Jurkat, Clone E6-1 (cell line): ENCODE data around the gene EFCAB14. TPM values are rescaled to one million over a fixed set of nuclear protein-coding genes. Genes with fewer than 3 reads are reported as not detected.
"Not testable (repeated sequence)": the region's sequence is repeated elsewhere in the genome, so short reads cannot be mapped to it uniquely, and the experiment has no call there.

ENCODE experiments used
- DNase-seq: peaks from one replicate; pipeline ENCODE4 v3.0.0-alpha.2; 2011; ENCODE audit warnings: low read depth, low spot score
- H3K4me3 ChIP-seq: 2 replicates; pipeline ENCODE4 v1.5.1; 2011; ENCODE audit warnings: mild to moderate bottlenecking, low read length, control low read depth, moderate library complexity
- polyA plus RNA-seq: library from polyadenylated mRNA; unstranded; fragments of >200 nt; gene quantifications from one replicate; pipeline ENCODE4 v1.2.1, GENCODE V29; 2012; ENCODE audit warnings: missing spikeins; ENCODE audit not compliant: insufficient read length, insufficient read depth

Gene EFCAB14
- polyA plus RNA-seq = 36.3 TPM

- DNase-seq = peak; percentile 93
- peak within 1 kb of the TSS; percentile 75 for H3K4me3 ChIP-seq
Observed at GRCh38 chr1:46718727-46719622, at the start of gene EFCAB14. TSS of gene EFCAB14 (minus strand) at chr1:46719114. CDS start at chr1:46718087, 1,027 bp downstream.

- H3K4me3 ChIP-seq = no peak overlapping the region
Observed at GRCh38 chr1:46768445-46768844, 49.5 kb upstream of the EFCAB14 start.

GRCh38 chr1:46767649-46768282, 48.9 kb upstream of the EFCAB14 start:
- no peak overlapping the region for H3K4me3 ChIP-seq

More at GRCh38 chr1:46768445-46768844, 49.5 kb upstream of the EFCAB14 start:
- no peak for DNase-seq

GRCh38 chr1:46764402-46764801, 45.5 kb upstream of the EFCAB14 start:
- DNase-seq = no peak

More at GRCh38 chr1:46767649-46768282, 48.9 kb upstream of the EFCAB14 start:
- DNase-seq = no peak

GRCh38 chr1:46761740-46762139, 42.8 kb upstream of the EFCAB14 start:
- H3K4me3 ChIP-seq = no peak overlapping the region
- DNase-seq = no peak

More at GRCh38 chr1:46764402-46764801, 45.5 kb upstream of the EFCAB14 start:
- H3K4me3 ChIP-seq = no peak overlapping the region

GRCh38 chr1:46760558-46761166, 41.7 kb upstream of the EFCAB14 start:
- DNase-seq = no peak
- no peak overlapping the region for H3K4me3 ChIP-seq

GRCh38 chr1:46757956-46758528, 39.1 kb upstream of the EFCAB14 start:
- no peak overlapping the region for H3K4me3 ChIP-seq
- no peak for DNase-seq

- no peak for DNase-seq
- no peak overlapping the region for H3K4me3 ChIP-seq
Observed at GRCh38 chr1:46757247-46757955, 38.5 kb upstream of the EFCAB14 start.

- no peak overlapping the region for H3K4me3 ChIP-seq
- DNase-seq = no peak
Observed at GRCh38 chr1:46755121-46755520, 36.2 kb upstream of the EFCAB14 start.

GRCh38 chr1:46754707-46755106, 35.8 kb upstream of the EFCAB14 start:
- H3K4me3 ChIP-seq, DNase-seq: not testable (repeated sequence)

- H3K4me3 ChIP-seq = no peak overlapping the region
- no peak for DNase-seq
Observed at GRCh38 chr1:46753985-46754384, 35.1 kb upstream of the EFCAB14 start.

- no peak for DNase-seq
- no peak overlapping the region for H3K4me3 ChIP-seq
Observed at GRCh38 chr1:46749921-46750404, 31.0 kb upstream of the EFCAB14 start.

GRCh38 chr1:46749404-46749803, 30.5 kb upstream of the EFCAB14 start:
- no peak overlapping the region for H3K4me3 ChIP-seq
- DNase-seq = no peak

GRCh38 chr1:46747683-46748288, 28.9 kb upstream of the EFCAB14 start:
- DNase-seq = peak; percentile 47
- H3K4me3 ChIP-seq = no peak overlapping the region

GRCh38 chr1:46742069-46742468, 23.2 kb upstream of the EFCAB14 start:
- no peak overlapping the region for H3K4me3 ChIP-seq
- DNase-seq = no peak

- no peak overlapping the region for H3K4me3 ChIP-seq
- DNase-seq = peak; percentile 55
Observed at GRCh38 chr1:46735708-46736324, 16.9 kb upstream of the EFCAB14 start.

- not testable (repeated sequence) for H3K4me3 ChIP-seq, DNase-seq
Observed at GRCh38 chr1:46728327-46728873, 9.5 kb upstream of the EFCAB14 start.

- H3K4me3 ChIP-seq = no peak overlapping the region
- no peak for DNase-seq
Observed at GRCh38 chr1:46725736-46726108, 6.8 kb upstream of the EFCAB14 start.
